Astrocyte (in vitro differentiated cells and primary cell): Measurements from ENCODE around the gene DIP2C. TPM values are rescaled to one million over a fixed set of nuclear protein-coding genes. Genes with fewer than 3 reads are reported as not detected.
"Not testable (repeated sequence)": the region's sequence is repeated elsewhere in the genome, so short reads cannot be mapped to it uniquely, and the experiment has no call there.

Source experiments
- DNase-seq: peaks from one replicate; pipeline ENCODE4 v3.0.0-alpha.2; 2010; ENCODE audit warnings: low read depth
- FAIRE-seq: peaks from 2 replicates; lab custom pipeline; 2011; peaks lifted over from hg19 to GRCh38; lab: Jason Lieb, UNC
- H2AFZ ChIP-seq: 2 replicates; pipeline ENCODE4 v1.6.0; 2012; ENCODE audit warnings: low read depth, low read length, inconsistent platforms
- H3K27ac ChIP-seq: 2 replicates; pipeline ENCODE4 v1.5.1; 2011; ENCODE audit warnings: low read depth, low read length, inconsistent platforms
- H3K27me3 ChIP-seq: 2 replicates; pipeline ENCODE4 v1.6.0; 2011; ENCODE audit warnings: low read length, inconsistent platforms; ENCODE audit not compliant: insufficient read depth
- H3K36me3 ChIP-seq: 2 replicates; pipeline ENCODE4 v1.5.1; 2011; ENCODE audit warnings: low read length, inconsistent platforms; ENCODE audit not compliant: insufficient read depth
- H3K4me1 ChIP-seq: 2 replicates; pipeline ENCODE4 v1.5.1; 2011; ENCODE audit warnings: low read length, inconsistent platforms; ENCODE audit not compliant: insufficient read depth
- H3K4me2 ChIP-seq: 2 replicates; pipeline ENCODE4 v1.6.0; 2012; ENCODE audit warnings: low read length, inconsistent platforms
- H3K4me3 ChIP-seq: 2 replicates; pipeline ENCODE4 v1.5.1; 2011; ENCODE audit warnings: low read depth, mild to moderate bottlenecking, low read length, inconsistent platforms; ENCODE audit not compliant: insufficient read depth
- H3K79me2 ChIP-seq: 2 replicates; pipeline ENCODE4 v1.6.0; 2012; ENCODE audit warnings: mild to moderate bottlenecking, low read length, inconsistent platforms; ENCODE audit not compliant: insufficient read depth
- H3K9ac ChIP-seq: 2 replicates; pipeline ENCODE4 v1.6.0; 2012; ENCODE audit warnings: mild to moderate bottlenecking, low read length, inconsistent platforms
- H3K9me3 ChIP-seq: 2 replicates; pipeline ENCODE4 v1.5.1; 2012; ENCODE audit warnings: low read depth, mild to moderate bottlenecking, low read length, inconsistent platforms; ENCODE audit not compliant: insufficient read depth
- H4K20me1 ChIP-seq: 2 replicates; pipeline ENCODE4 v1.6.0; 2012; ENCODE audit warnings: low read length, inconsistent platforms; ENCODE audit not compliant: insufficient read depth
- H3K27ac Mint-ChIP-seq: one replicate; pipeline ENCODE4 v1.8.0; 2021; ENCODE audit warnings: mild to moderate bottlenecking, mixed read lengths; ENCODE audit not compliant: unreplicated experiment
- H3K27me3 Mint-ChIP-seq: one replicate; pipeline ENCODE4 v1.8.0; 2021; ENCODE audit warnings: low read depth, mixed read lengths; ENCODE audit not compliant: unreplicated experiment
- H3K36me3 Mint-ChIP-seq: one replicate; pipeline ENCODE4 v1.8.0; 2021; ENCODE audit warnings: low read depth, mixed read lengths; ENCODE audit not compliant: unreplicated experiment
- H3K4me1 Mint-ChIP-seq: one replicate; pipeline ENCODE4 v1.8.0; 2021; ENCODE audit warnings: low read depth, mixed read lengths; ENCODE audit not compliant: unreplicated experiment
- H3K4me3 Mint-ChIP-seq: one replicate; pipeline ENCODE4 v1.8.0; 2021; ENCODE audit warnings: mild to moderate bottlenecking, moderate library complexity, mixed read lengths; ENCODE audit not compliant: unreplicated experiment
- H3K9me3 Mint-ChIP-seq: one replicate; pipeline ENCODE4 v1.8.0; 2021; ENCODE audit warnings: mild to moderate bottlenecking, mixed read lengths; ENCODE audit not compliant: unreplicated experiment
- EZH2 ChIP-seq: IDR thresholded peaks from 2 replicates; pipeline ENCODE4 v1.6.1; 2012; ENCODE audit warnings: mild to moderate bottlenecking, low read length, inconsistent platforms; ENCODE audit not compliant: insufficient read depth
- total RNA-seq: library from RNA; stranded (reverse); gene quantifications from 2 replicates; pipeline ENCODE4 v1.2.1, GENCODE V29; 2021
- TF ChIP-seq, protein P1 (sequence below): IDR thresholded peaks from 2 replicates; pipeline ENCODE4 v1.5.1; 2011; ENCODE audit warnings: low read depth, mild to moderate bottlenecking, inconsistent platforms, low read length, moderate library complexity; ENCODE audit not compliant: insufficient read depth

The DIP2C gene
- total RNA-seq, 1 donor from 2014 or later: 27.3 TPM

DNA sequence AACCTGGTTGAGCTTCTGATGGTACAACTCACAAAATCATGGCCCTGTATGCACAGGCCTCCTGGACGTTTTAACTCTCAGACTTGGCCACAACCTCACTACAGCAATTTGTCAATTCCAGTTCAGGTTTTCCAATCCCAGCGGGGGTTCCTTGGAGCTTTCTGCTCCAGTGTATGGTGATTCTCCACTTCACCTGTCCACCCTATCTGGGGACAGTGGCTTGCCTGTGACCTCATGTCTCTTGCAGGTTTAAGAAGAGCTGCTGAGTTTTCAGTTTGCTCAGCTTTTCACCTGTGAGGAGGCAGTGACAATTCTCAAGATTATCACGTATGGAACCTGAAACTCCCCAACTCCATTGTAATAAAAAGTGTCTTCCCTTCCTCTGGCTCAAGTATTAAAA is 254.1 kb downstream of the DIP2C start:
- no peak overlapping the region for H3K4me3 Mint-ChIP-seq
- FAIRE-seq: no peak
- H3K27me3 ChIP-seq: no peaks in the 10 kb centered on the region
- no peak overlapping the region for H2AFZ ChIP-seq
- no peak overlapping the region for H3K4me3 ChIP-seq
- H3K27ac ChIP-seq: no peak overlapping the region
- DNase-seq: no peak
- H3K79me2 ChIP-seq: no peaks in the 10 kb centered on the region
- peaks cover 3% of the 10 kb centered on the region for H3K4me1 Mint-ChIP-seq
- no peak for TF ChIP-seq EZH2
- TF ChIP-seq, protein P1, sequence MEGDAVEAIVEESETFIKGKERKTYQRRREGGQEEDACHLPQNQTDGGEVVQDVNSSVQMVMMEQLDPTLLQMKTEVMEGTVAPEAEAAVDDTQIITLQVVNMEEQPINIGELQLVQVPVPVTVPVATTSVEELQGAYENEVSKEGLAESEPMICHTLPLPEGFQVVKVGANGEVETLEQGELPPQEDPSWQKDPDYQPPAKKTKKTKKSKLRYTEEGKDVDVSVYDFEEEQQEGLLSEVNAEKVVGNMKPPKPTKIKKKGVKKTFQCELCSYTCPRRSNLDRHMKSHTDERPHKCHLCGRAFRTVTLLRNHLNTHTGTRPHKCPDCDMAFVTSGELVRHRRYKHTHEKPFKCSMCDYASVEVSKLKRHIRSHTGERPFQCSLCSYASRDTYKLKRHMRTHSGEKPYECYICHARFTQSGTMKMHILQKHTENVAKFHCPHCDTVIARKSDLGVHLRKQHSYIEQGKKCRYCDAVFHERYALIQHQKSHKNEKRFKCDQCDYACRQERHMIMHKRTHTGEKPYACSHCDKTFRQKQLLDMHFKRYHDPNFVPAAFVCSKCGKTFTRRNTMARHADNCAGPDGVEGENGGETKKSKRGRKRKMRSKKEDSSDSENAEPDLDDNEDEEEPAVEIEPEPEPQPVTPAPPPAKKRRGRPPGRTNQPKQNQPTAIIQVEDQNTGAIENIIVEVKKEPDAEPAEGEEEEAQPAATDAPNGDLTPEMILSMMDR: no peak
- peaks cover 38% of the 10 kb centered on the region for H3K36me3 Mint-ChIP-seq
- no peaks in the 10 kb centered on the region for H3K27me3 Mint-ChIP-seq
- no peaks in the 10 kb centered on the region for H3K9me3 ChIP-seq
- H3K9me3 Mint-ChIP-seq: peaks cover 3% of the 10 kb centered on the region
- H3K4me2 ChIP-seq: no peak overlapping the region
- H3K36me3 ChIP-seq: no peaks in the 10 kb centered on the region
- H4K20me1 ChIP-seq: peaks cover 12% of the 10 kb centered on the region
- H3K27ac Mint-ChIP-seq: no peak overlapping the region
- H3K9ac ChIP-seq: no peak overlapping the region
- no peaks in the 10 kb centered on the region for H3K4me1 ChIP-seq

DNA sequence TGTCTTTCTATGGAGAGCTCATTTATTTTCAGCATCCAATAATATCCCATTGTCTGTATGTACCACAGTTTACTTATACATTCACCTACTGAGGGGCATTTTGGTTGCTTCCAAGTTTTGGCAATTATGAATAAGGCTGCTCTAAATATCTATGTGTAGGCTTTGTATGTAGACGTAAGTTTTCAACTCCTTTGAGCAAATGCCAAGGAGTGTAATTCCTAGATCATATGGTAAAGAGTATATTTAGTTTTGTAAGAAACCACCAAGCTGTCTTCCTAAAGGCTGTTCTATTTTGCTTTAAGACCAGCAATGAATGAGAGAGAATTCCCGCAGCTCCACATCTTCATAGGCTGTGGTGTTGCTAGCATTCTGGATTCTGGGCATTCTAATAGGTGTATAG is 259.8 kb downstream of the DIP2C start:
- Histone ChIP-seq H3K4me1 (no peaks in the 10 kb centered on the region), H3K9ac (no peak overlapping the region), H4K20me1 (peaks cover 13% of the 10 kb centered on the region), H2AFZ (no peak overlapping the region), H3K79me2 (no peaks in the 10 kb centered on the region), H3K27me3 (no peaks in the 10 kb centered on the region), H3K4me3 (no peak overlapping the region), H3K4me2 (no peak overlapping the region), H3K27ac (no peak overlapping the region), H3K9me3 (peaks cover 3% of the 10 kb centered on the region), H3K36me3 (no peaks in the 10 kb centered on the region)
- DNase-seq: no peak
- no peak for TF ChIP-seq EZH2
- TF ChIP-seq, protein P1: no peak
- Mint-ChIP-seq H3K27ac (no peak overlapping the region), H3K36me3 (peaks cover 24% of the 10 kb centered on the region), H3K9me3 (peaks cover 5% of the 10 kb centered on the region), H3K4me3 (no peak overlapping the region), H3K4me1 (peaks cover 3% of the 10 kb centered on the region), H3K27me3 (no peaks in the 10 kb centered on the region)
- no peak for FAIRE-seq

DNA sequence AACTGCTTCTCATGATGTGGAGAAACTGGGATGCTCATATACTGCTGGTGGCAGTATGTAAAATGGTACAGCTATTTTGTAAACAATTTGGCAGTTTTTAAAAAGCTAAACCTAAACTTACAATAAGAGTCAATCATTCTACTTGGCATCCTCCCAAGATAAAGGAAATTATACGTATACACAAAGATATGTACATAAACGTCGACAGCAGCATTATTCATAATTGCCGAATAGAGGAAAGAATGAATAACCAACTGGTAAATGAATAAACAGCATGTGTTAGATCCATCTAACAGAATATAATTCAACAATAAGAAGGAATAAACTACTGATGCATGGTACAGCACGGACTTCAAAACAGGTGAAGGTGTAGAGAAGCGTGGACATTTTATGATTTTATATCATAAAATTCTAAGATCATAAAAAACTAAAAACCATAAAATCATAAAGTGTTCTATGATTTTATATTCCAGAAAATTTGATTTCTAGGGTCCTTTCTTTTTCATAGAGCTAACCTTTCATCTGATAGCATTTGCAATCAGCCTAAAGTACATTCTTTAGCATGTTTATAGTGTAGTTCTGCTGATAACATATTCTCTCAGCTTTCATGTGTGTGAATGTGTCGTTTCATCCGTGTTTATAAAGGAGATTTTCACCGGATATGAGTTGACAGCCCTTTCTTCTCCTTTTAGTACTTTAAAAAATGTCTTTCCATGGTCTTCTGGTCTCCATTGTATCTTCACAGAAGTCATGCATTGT is 261.5 kb downstream of the DIP2C start:
- H4K20me1 ChIP-seq: peaks cover 10% of the 10 kb centered on the region
- no peaks in the 10 kb centered on the region for H3K4me1 Mint-ChIP-seq
- no peak overlapping the region for H3K9ac ChIP-seq
- no peaks in the 10 kb centered on the region for H3K27me3 ChIP-seq
- TF ChIP-seq, protein P1: no peak
- no peak for TF ChIP-seq EZH2
- H3K4me1 ChIP-seq: no peaks in the 10 kb centered on the region
- H3K79me2 ChIP-seq: no peaks in the 10 kb centered on the region
- H3K4me3 Mint-ChIP-seq: no peak overlapping the region
- H3K4me2 ChIP-seq: no peak overlapping the region
- H2AFZ ChIP-seq: no peak overlapping the region
- no peak overlapping the region for H3K27ac Mint-ChIP-seq
- H3K27me3 Mint-ChIP-seq: no peaks in the 10 kb centered on the region
- H3K4me3 ChIP-seq: no peak overlapping the region
- peaks cover 5% of the 10 kb centered on the region for H3K9me3 Mint-ChIP-seq
- DNase-seq (no peak), FAIRE-seq (no peak)
- peaks cover 26% of the 10 kb centered on the region for H3K36me3 Mint-ChIP-seq
- no peak overlapping the region for H3K27ac ChIP-seq
- no peaks in the 10 kb centered on the region for H3K36me3 ChIP-seq
- H3K9me3 ChIP-seq: peaks cover 3% of the 10 kb centered on the region

DNA sequence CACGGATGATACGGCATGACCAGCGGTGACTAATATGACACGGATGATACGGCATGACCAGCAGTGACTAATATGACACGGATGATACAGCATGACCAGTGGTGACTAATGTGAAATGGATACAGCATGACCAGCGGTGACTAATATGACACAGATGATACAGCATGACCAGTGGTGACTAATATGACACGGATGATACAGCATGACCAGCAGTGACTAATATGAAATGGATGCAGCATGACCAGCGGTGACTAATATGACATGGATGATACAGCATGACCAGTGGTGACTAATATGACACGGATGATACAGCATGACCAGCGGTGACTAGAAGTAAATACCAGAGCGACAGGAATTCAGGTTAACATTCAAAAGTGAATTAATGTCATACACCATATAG is 264.1 kb downstream of the DIP2C start:
- not testable (repeated sequence) for H3K9me3 ChIP-seq, H3K4me1 Mint-ChIP-seq, H3K4me3 ChIP-seq, H3K4me2 ChIP-seq, H3K4me1 ChIP-seq, H3K4me3 Mint-ChIP-seq, H3K9me3 Mint-ChIP-seq, H3K27ac ChIP-seq, H3K27me3 ChIP-seq, H3K79me2 ChIP-seq, H3K9ac ChIP-seq, H3K36me3 ChIP-seq, H2AFZ ChIP-seq, H3K27me3 Mint-ChIP-seq, FAIRE-seq
- H3K27ac Mint-ChIP-seq: peak overlapping the region; percentile 22
- DNase-seq: peak; percentile 15
- H3K36me3 Mint-ChIP-seq: peaks cover 19% of the 10 kb centered on the region
- H4K20me1 ChIP-seq: peaks cover 10% of the 10 kb centered on the region
